ENCODE results near the gene SAFB2. TPM values are rescaled to one million over a fixed set of nuclear protein-coding genes. Genes with fewer than 3 reads are reported as not detected.

Gene SAFB2
- total RNA-seq, 1 donor from 2014 or later = 91.9 TPM

DNA sequence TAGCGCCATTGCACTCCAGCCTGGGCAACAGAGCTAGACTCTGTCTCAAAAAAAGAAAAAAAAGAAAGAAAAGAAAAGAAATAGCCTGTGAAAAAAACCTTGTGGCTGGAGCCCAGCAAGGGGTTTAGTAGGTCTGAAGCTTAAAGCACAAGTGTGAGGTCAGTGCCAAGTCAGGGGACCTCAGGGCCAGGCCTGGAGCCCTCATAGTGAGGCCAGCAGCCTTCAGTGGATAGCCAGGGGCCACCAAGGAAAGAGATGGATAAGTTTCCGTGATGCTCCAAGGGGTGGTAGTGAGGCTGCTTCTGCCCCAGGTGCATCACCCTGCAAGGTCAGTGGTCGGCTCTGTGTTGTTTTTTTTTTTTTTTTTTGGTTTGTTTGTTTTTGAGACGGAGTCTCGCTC lies 67.7 kb downstream of the SAFB2 start:
- H3K36me3 Mint-ChIP-seq (ENCODE audit: unreplicated experiment) = peaks cover 3% of the 10 kb centered on the region
- peaks cover 10% of the 10 kb centered on the region for H3K27me3 Mint-ChIP-seq (ENCODE audit: unreplicated experiment)
- no peak overlapping the region for H3K4me3 Mint-ChIP-seq (ENCODE audit: unreplicated experiment)
- peaks cover 2% of the 10 kb centered on the region for H3K4me1 Mint-ChIP-seq (ENCODE audit: unreplicated experiment)
- no peak overlapping the region for H3K27ac Mint-ChIP-seq (ENCODE audit: unreplicated experiment)
- H3K9me3 Mint-ChIP-seq (ENCODE audit: unreplicated experiment) = no peaks in the 10 kb centered on the region
- TF ChIP-seq CTCF (IDR thresholded peaks at IDR 0.05) = no peak
- DNase-seq (ENCODE audit: extremely low spot score, unreplicated experiment) = no peak

- Mint-ChIP-seq H3K27ac (ENCODE audit: unreplicated experiment) (no peak overlapping the region), H3K4me3 (ENCODE audit: unreplicated experiment) (no peak overlapping the region), H3K36me3 (ENCODE audit: unreplicated experiment) (peaks cover 3% of the 10 kb centered on the region), H3K9me3 (ENCODE audit: unreplicated experiment) (no peaks in the 10 kb centered on the region), H3K4me1 (ENCODE audit: unreplicated experiment) (peaks cover 2% of the 10 kb centered on the region), H3K27me3 (ENCODE audit: unreplicated experiment) (peaks cover 16% of the 10 kb centered on the region)
- no peak for TF ChIP-seq CTCF (IDR thresholded peaks at IDR 0.05)
- DNase-seq (ENCODE audit: extremely low spot score, unreplicated experiment) = no peak
These were observed 68.7 kb downstream of the SAFB2 start for GRCh38 chr19:5553892-5554291.

GRCh38 chr19:5547881-5548280 lies 74.7 kb downstream of the SAFB2 start:
- Mint-ChIP-seq H3K4me3 (ENCODE audit: unreplicated experiment) (no peak overlapping the region), H3K27ac (ENCODE audit: unreplicated experiment) (no peak overlapping the region), H3K9me3 (ENCODE audit: unreplicated experiment) (no peaks in the 10 kb centered on the region), H3K4me1 (ENCODE audit: unreplicated experiment) (peaks cover 2% of the 10 kb centered on the region), H3K36me3 (ENCODE audit: unreplicated experiment) (no peaks in the 10 kb centered on the region), H3K27me3 (ENCODE audit: unreplicated experiment) (peaks cover 16% of the 10 kb centered on the region)
- TF ChIP-seq CTCF (IDR thresholded peaks at IDR 0.05) = peak; percentile 72
- no peak for DNase-seq (ENCODE audit: extremely low spot score, unreplicated experiment)

- Mint-ChIP-seq H3K9me3 (ENCODE audit: unreplicated experiment) (no peaks in the 10 kb centered on the region), H3K4me3 (ENCODE audit: unreplicated experiment) (no peak overlapping the region), H3K4me1 (ENCODE audit: unreplicated experiment) (no peaks in the 10 kb centered on the region), H3K36me3 (ENCODE audit: unreplicated experiment) (no peaks in the 10 kb centered on the region), H3K27me3 (ENCODE audit: unreplicated experiment) (peaks cover 12% of the 10 kb centered on the region), H3K27ac (ENCODE audit: unreplicated experiment) (no peak overlapping the region)
- TF ChIP-seq CTCF (IDR thresholded peaks at IDR 0.05) = no peak
- no peak for DNase-seq (ENCODE audit: extremely low spot score, unreplicated experiment)
These were observed 76.6 kb downstream of the SAFB2 start for GRCh38 chr19:5545984-5546383.

DNA sequence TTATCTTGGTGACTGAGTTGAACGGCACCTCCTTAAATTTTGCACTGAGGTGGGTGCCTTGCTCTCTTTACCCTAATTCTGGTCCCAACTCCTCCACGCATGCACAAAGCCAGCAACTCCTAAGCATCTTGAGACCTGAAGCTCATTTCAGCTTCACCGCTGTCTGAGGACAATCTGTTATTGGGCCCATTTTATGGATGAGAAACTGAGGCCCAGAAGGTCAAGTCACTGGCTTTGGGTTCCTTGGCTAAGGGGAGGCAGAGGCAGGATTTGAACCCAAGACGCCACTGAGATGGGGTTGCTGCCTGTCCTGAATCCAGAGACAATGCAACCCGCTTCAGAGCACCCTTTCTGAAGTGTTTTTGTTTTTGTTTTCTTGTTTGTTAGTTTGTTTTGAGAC lies 77.5 kb downstream of the SAFB2 start:
- Mint-ChIP-seq H3K9me3 (ENCODE audit: unreplicated experiment) (no peaks in the 10 kb centered on the region), H3K4me1 (ENCODE audit: unreplicated experiment) (no peaks in the 10 kb centered on the region), H3K27me3 (ENCODE audit: unreplicated experiment) (peaks cover 9% of the 10 kb centered on the region), H3K4me3 (ENCODE audit: unreplicated experiment) (no peak overlapping the region), H3K36me3 (ENCODE audit: unreplicated experiment) (no peaks in the 10 kb centered on the region), H3K27ac (ENCODE audit: unreplicated experiment) (no peak overlapping the region)
- TF ChIP-seq CTCF (IDR thresholded peaks at IDR 0.05) = no peak
- no peak for DNase-seq (ENCODE audit: extremely low spot score, unreplicated experiment)
